OCI-LY1 (cell line): Measurements from ENCODE around the gene MEIS1.

ENCODE experiments used
- EZH2 ChIP-seq: fragments of 200-600 bp; sonication (generic), shearing (Covaris generic); IDR thresholded peaks from 2 replicates; pipeline ENCODE4 v1.8.0; 2017; ENCODE audit warnings: borderline replicate concordance, mixed run types, mild to moderate bottlenecking, antibody characterized with exemption, low read length, moderate library complexity, mixed read lengths
- TF ChIP-seq, protein P1 (sequence below): fragments of 200-600 bp; sonication (generic), shearing (Covaris generic); IDR thresholded peaks from 2 replicates; pipeline ENCODE4 v1.5.1; 2017; ENCODE audit warnings: mild to moderate bottlenecking, antibody characterized with exemption, low read length, moderate library complexity, mixed read lengths

DNA sequence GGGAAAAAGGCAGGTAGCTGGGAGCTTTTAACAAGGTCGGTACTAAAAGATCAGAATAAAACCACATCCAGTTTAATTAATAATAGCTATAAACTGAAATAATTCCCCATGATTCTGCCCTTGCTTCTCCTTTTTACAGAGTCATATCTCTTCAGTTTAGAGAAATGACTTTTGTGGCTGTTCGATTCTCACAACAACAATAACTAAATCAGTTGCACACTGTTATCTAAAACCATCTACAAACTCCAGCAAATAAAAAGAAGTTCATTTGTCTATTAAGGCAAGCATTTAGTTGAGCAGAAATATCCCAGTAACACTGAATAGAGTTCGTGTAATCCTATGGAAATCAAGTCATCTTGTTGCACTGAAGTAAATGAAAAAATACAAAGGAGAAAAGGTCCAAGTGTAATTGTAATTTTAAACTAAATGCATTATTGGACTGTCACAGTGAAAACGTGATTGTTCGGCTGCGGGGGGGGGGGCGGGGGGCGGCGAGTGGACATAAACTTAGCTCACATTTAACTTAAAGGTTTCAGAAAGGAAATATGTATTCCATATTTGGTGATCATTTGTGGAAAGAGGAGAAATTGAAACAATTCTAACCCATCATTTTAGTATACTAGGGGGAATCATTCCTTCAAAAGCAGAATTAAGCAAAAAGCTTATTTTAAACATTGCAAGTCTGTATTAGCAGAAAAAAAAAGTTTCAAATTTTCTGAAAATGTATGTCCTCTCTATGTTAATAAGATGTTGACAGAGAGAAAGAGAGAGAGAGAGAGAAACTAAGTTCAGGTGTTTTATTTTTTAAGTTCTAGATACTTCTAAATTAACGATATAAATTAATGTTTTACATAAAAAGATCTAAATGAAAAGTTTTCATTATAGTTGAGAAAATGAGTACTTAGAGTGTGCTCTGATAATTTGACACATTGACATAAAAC, 144.5 kb downstream of the MEIS1 start:
- TF ChIP-seq, protein P1, sequence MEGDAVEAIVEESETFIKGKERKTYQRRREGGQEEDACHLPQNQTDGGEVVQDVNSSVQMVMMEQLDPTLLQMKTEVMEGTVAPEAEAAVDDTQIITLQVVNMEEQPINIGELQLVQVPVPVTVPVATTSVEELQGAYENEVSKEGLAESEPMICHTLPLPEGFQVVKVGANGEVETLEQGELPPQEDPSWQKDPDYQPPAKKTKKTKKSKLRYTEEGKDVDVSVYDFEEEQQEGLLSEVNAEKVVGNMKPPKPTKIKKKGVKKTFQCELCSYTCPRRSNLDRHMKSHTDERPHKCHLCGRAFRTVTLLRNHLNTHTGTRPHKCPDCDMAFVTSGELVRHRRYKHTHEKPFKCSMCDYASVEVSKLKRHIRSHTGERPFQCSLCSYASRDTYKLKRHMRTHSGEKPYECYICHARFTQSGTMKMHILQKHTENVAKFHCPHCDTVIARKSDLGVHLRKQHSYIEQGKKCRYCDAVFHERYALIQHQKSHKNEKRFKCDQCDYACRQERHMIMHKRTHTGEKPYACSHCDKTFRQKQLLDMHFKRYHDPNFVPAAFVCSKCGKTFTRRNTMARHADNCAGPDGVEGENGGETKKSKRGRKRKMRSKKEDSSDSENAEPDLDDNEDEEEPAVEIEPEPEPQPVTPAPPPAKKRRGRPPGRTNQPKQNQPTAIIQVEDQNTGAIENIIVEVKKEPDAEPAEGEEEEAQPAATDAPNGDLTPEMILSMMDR, result no peak
- TF ChIP-seq EZH2, result no peak
